ENCODE data around the gene DOC2A.
A peak's percentile ranks its signal among the peaks of the same experiment; 100 is the strongest.

DOC2A gene

DNA sequence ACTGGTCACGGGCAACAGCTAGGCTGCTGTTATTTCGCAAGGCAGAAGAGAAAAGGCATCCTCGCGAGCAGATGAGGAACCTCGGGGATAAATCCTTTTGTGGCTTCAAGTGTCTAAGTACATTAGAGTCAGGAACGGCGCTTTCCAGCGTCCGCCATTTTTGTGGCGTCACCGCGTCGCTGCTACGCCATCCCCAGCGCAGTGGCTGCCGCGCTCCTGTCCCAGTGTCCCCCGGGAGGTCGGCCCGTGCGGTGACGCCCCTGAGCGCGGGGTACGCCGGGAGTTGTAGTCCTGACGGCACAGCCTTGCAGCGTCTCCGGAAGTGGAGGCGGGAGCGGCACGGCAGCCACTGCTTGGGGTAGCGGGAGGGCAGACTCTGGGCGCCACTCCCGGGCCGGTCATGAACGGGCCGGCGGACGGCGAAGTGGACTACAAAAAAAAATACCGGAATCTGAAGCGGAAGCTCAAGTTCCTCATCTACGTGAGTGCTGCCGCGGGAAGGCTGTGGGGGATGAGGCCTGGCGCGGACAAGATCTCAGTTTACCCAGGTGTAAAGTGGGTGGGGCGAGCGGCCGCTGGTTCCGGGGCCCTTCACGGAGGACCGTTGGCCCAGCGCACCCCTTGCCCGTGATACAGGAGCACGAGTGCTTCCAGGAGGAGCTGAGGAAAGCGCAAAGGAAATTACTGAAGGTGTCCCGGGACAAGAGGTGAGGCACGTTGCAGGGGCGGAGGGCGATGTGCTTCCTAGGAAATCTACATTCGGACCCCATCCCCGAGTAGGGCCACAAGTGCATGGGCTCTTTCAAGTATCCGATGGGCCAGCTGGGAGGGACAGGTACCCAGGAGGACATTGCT, 14.7 kb downstream of the DOC2A start, which contains the start of gene INO80E:
Gene INO80E (plus strand): TSS at position 331 of the 855 bp plus-strand sequence. CDS start 70 bp downstream, at position 401.
- DNase-seq (ENCODE audit: low read depth), result peak; percentile 92
- H3K4me3 ChIP-seq (ENCODE audit: low read depth, low read length), result peak within 1 kb of the TSS; percentile 87
- TF ChIP-seq, protein P1, sequence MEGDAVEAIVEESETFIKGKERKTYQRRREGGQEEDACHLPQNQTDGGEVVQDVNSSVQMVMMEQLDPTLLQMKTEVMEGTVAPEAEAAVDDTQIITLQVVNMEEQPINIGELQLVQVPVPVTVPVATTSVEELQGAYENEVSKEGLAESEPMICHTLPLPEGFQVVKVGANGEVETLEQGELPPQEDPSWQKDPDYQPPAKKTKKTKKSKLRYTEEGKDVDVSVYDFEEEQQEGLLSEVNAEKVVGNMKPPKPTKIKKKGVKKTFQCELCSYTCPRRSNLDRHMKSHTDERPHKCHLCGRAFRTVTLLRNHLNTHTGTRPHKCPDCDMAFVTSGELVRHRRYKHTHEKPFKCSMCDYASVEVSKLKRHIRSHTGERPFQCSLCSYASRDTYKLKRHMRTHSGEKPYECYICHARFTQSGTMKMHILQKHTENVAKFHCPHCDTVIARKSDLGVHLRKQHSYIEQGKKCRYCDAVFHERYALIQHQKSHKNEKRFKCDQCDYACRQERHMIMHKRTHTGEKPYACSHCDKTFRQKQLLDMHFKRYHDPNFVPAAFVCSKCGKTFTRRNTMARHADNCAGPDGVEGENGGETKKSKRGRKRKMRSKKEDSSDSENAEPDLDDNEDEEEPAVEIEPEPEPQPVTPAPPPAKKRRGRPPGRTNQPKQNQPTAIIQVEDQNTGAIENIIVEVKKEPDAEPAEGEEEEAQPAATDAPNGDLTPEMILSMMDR (conservative IDR thresholded peaks at IDR 0.05; ENCODE audit: low read depth, low read length), result no peak

DNA sequence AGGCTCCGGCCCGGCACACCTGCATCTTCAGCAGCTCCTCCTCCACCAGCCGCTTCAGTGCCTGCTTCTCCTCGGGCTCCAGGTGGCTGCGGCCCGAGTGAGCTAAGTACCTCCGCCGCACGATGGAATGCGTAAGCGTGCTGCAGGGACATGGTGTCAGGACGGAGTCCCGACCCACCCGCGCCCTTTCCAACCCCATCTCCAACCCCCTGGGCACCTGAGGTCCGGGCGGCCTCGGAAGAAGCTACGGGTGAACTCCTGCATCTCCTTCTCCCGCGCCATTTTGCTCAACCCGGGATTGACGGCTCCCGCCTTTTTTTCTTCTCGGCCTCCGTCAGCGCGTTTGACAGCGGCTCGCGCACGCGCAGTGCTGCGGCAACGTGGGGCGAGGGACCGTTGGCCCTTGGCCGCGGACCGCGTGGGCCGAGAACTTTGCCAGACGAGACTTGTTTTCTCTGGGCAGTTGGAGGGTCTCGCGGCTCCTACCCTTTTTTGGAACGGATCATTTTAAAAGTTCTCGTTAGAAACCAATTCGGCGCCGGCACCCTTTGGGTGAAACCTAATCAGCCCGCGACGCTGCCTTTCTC, 15.4 kb downstream of the DOC2A start, which contains the start of gene HIRIP3:
Gene HIRIP3 (minus strand): TSS at position 294 of the 587 bp plus-strand sequence. CDS start 12 bp downstream, at position 282.
- TF ChIP-seq, protein P1 (conservative IDR thresholded peaks at IDR 0.05; ENCODE audit: low read depth, low read length), result no peak
- peak; percentile 79 for DNase-seq (ENCODE audit: low read depth)
- H3K4me3 ChIP-seq (ENCODE audit: low read depth, low read length), result peak within 1 kb of the TSS; percentile 87

- H3K4me3 ChIP-seq (ENCODE audit: low read depth, low read length), result peak overlapping the region; percentile 87
- peak; percentile 42 for DNase-seq (ENCODE audit: low read depth)
- TF ChIP-seq, protein P1 (conservative IDR thresholded peaks at IDR 0.05; ENCODE audit: low read depth, low read length), result no peak
Measured at GRCh38 chr16:29994600-29995323, 16.1 kb downstream of the DOC2A start.

DNA sequence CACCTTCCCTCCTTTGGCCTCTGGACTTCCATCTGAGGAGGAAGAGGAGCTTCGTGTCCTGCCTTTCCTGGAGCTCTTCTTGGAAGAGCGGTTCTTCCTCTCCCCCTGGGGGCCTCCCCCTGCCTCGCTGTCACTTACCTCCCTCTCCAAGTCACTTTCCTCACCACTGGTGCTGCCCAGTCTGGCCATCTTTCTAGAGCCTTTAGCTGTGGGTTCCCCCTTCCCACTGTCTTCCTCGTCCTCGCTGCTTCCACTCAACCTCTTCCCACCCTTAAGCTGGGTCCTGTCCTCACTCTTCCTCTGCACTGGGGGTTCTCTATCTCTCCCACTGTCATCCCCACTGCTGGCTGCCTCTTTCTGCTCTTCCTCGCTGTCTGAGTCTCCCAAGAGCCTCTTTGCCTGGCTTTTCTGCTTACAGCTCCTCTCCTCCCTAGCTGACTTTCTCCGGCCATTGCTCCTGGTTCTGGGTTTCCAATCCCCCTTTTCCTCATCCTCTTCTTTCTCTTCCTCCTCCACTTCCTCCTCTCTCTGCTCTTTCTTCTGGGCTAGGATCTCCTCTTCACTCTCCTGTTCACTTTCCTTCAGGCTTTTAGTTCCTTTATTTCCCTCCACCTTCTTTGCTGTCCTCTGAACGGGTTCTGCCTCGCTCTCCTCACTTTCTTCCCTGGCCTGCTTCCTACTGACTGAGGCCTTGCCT, 16.8 kb downstream of the DOC2A start:
- TF ChIP-seq, protein P1 (conservative IDR thresholded peaks at IDR 0.05; ENCODE audit: low read depth, low read length), result no peak
- DNase-seq (ENCODE audit: low read depth), result no peak
- H3K4me3 ChIP-seq (ENCODE audit: low read depth, low read length), result no peak overlapping the region

GRCh38 chr16:29993191-29993902, 17.5 kb downstream of the DOC2A start:
- TF ChIP-seq, protein P1 (conservative IDR thresholded peaks at IDR 0.05; ENCODE audit: low read depth, low read length), result no peak
- no peak overlapping the region for H3K4me3 ChIP-seq (ENCODE audit: low read depth, low read length)
- DNase-seq (ENCODE audit: low read depth), result no peak

Data from choroid plexus epithelial cell (primary cell).